NB4 (cell line): ENCODE results near the gene CDKN2AIPNL.

Source experiments
- MYC ChIP-seq: IDR thresholded peaks from 2 replicates; pipeline ENCODE4 v1.6.1; 2011; ENCODE audit warnings: low read depth, low read length
- TF ChIP-seq, protein P1 (sequence below): IDR thresholded peaks from one replicate; pipeline ENCODE4 v1.5.1; 2012; ENCODE audit warnings: low read depth, low read length

DNA sequence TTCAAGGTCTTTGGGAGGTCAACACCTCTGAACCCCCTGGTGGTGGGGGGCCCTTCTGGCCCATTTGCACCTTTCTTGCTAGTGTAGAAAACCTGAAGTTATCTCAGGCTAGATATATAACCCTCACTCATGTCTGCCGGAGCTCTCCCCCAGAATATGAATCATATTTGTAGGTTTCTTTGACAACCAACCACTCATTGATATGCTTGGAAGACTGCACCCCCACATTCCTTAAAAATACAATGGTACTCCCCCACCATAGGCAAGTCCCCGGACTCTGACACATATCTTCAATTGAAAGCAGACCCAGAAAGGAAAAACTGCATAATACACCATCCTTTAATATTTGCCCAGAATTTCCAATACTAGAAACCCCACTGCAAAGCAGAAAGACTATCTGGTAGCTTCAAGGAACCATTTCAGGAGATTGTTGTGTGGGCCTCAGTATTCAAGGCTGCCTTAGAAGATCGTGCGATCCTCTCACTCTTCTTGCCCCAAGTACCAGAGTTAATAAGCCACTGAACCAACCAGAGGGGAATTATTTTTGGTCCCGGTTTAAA lies 41.3 kb downstream of the CDKN2AIPNL start:
- TF ChIP-seq, protein P1, sequence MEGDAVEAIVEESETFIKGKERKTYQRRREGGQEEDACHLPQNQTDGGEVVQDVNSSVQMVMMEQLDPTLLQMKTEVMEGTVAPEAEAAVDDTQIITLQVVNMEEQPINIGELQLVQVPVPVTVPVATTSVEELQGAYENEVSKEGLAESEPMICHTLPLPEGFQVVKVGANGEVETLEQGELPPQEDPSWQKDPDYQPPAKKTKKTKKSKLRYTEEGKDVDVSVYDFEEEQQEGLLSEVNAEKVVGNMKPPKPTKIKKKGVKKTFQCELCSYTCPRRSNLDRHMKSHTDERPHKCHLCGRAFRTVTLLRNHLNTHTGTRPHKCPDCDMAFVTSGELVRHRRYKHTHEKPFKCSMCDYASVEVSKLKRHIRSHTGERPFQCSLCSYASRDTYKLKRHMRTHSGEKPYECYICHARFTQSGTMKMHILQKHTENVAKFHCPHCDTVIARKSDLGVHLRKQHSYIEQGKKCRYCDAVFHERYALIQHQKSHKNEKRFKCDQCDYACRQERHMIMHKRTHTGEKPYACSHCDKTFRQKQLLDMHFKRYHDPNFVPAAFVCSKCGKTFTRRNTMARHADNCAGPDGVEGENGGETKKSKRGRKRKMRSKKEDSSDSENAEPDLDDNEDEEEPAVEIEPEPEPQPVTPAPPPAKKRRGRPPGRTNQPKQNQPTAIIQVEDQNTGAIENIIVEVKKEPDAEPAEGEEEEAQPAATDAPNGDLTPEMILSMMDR = no peak
- no peak for TF ChIP-seq MYC
